ENCODE data around the gene TCAIM. TPM values are rescaled to one million over a fixed set of nuclear protein-coding genes. Genes with fewer than 3 reads are reported as not detected.

The TCAIM gene
- total RNA-seq, 2 donors from 2014 or later, result 36.2 to 39.7 TPM

GRCh38 chr3:44323341-44323955 is 15.1 kb upstream of the TCAIM start:
- Histone ChIP-seq H3K9me3 (no peaks in the 10 kb centered on the region), H3K36me3 (no peaks in the 10 kb centered on the region), H3K27me3 (replicated peaks; ENCODE audit: insufficient read depth) (no peaks in the 10 kb centered on the region), H3K27ac (no peak overlapping the region), H3K4me3 (no peak overlapping the region), H3K4me1 (replicated peaks) (peaks cover 5% of the 10 kb centered on the region)
- intact Hi-C loops (cut with DNase I), result loop anchor here (10.0 kb wide), 2 partner anchors 391 to 591 kb away; partner anchors contain the start of gene ZNF502
- WGBS, result 4% methylated on average over 4 of the region's 4 CpGs
- TF ChIP-seq POLR2A (IDR thresholded peaks at IDR 0.05) (no peak), POLR2AphosphoS5 (IDR thresholded peaks at IDR 0.05) (peak; percentile 74)
- TF ChIP-seq, protein P1, sequence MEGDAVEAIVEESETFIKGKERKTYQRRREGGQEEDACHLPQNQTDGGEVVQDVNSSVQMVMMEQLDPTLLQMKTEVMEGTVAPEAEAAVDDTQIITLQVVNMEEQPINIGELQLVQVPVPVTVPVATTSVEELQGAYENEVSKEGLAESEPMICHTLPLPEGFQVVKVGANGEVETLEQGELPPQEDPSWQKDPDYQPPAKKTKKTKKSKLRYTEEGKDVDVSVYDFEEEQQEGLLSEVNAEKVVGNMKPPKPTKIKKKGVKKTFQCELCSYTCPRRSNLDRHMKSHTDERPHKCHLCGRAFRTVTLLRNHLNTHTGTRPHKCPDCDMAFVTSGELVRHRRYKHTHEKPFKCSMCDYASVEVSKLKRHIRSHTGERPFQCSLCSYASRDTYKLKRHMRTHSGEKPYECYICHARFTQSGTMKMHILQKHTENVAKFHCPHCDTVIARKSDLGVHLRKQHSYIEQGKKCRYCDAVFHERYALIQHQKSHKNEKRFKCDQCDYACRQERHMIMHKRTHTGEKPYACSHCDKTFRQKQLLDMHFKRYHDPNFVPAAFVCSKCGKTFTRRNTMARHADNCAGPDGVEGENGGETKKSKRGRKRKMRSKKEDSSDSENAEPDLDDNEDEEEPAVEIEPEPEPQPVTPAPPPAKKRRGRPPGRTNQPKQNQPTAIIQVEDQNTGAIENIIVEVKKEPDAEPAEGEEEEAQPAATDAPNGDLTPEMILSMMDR (IDR thresholded peaks at IDR 0.05), result peak; percentile 68 to 81 (median 74)
- DNase-seq (ENCODE audit: low spot score), result peak; percentile 71

DNA sequence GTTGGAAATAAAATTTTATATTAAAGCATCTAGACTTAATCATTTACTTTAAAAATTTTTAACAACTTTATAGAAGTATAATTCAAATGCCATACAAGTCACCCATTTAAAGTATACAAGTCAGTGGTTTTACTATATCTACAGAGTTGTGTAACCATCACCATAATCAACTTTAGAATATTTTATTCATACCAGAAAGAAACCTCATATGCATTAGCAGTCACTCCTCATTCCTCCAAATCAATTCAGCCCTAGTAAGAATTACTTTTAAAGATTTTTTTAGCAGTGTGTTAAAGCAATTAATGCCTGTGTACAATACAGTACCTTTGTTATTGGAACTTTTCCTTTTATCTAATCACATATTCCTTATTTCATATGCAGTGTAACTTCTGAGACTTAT is 14.0 kb upstream of the TCAIM start:
- no peak for DNase-seq (ENCODE audit: low spot score)
- Histone ChIP-seq H3K9me3 (no peaks in the 10 kb centered on the region), H3K27me3 (replicated peaks; ENCODE audit: insufficient read depth) (no peaks in the 10 kb centered on the region), H3K4me1 (replicated peaks) (peaks cover 5% of the 10 kb centered on the region), H3K27ac (no peak overlapping the region), H3K4me3 (no peak overlapping the region), H3K36me3 (no peaks in the 10 kb centered on the region)
- intact Hi-C loops (cut with DNase I), result loop anchor here (10.0 kb wide), 2 partner anchors 390 to 590 kb away; partner anchors contain the start of gene ZNF502
- TF ChIP-seq POLR2A (IDR thresholded peaks at IDR 0.05) (no peak), POLR2AphosphoS5 (IDR thresholded peaks at IDR 0.05) (no peak)
- TF ChIP-seq, protein P1 (IDR thresholded peaks at IDR 0.05), result no peak

- no peak for TF ChIP-seq POLR2AphosphoS5 (IDR thresholded peaks at IDR 0.05)
- TF ChIP-seq, protein P1 (IDR thresholded peaks at IDR 0.05), result no peak
- TF ChIP-seq POLR2A (IDR thresholded peaks at IDR 0.05), result no peak
- Histone ChIP-seq H3K27ac (no peak overlapping the region), H3K36me3 (no peaks in the 10 kb centered on the region), H3K27me3 (replicated peaks; ENCODE audit: insufficient read depth) (no peaks in the 10 kb centered on the region), H3K9me3 (no peaks in the 10 kb centered on the region), H3K4me1 (replicated peaks) (peaks cover 5% of the 10 kb centered on the region), H3K4me3 (no peak overlapping the region)
- intact Hi-C loops (cut with DNase I), result loop anchor here (10.0 kb wide), 2 partner anchors 389 to 589 kb away; partner anchors contain the start of gene ZNF502
- DNase-seq (ENCODE audit: low spot score), result no peak
- 70% methylated on average over 2 of the region's 2 CpGs for WGBS
Observed at GRCh38 chr3:44326019-44326418, 12.5 kb upstream of the TCAIM start.

GRCh38 chr3:44326515-44326914 is 12.1 kb upstream of the TCAIM start:
- Histone ChIP-seq H3K27ac (no peak overlapping the region), H3K4me1 (replicated peaks) (peaks cover 5% of the 10 kb centered on the region), H3K4me3 (no peak overlapping the region), H3K27me3 (replicated peaks; ENCODE audit: insufficient read depth) (no peaks in the 10 kb centered on the region), H3K36me3 (no peaks in the 10 kb centered on the region), H3K9me3 (no peaks in the 10 kb centered on the region)
- WGBS, result 57% methylated on average over 3 of the region's 3 CpGs
- TF ChIP-seq, protein P1 (IDR thresholded peaks at IDR 0.05), result no peak
- TF ChIP-seq POLR2AphosphoS5 (IDR thresholded peaks at IDR 0.05), result no peak
- TF ChIP-seq POLR2A (IDR thresholded peaks at IDR 0.05), result no peak
- intact Hi-C loops (cut with DNase I), result loop anchor here (10.0 kb wide), 2 partner anchors 388 to 588 kb away; partner anchors contain the start of gene ZNF502
- no peak for DNase-seq (ENCODE audit: low spot score)

GRCh38 chr3:44329946-44330345 is 8.6 kb upstream of the TCAIM start:
- DNase-seq (ENCODE audit: low spot score), result no peak
- H3K4me1 ChIP-seq (replicated peaks), result no peaks in the 10 kb centered on the region
- no peaks in the 10 kb centered on the region for H3K36me3 ChIP-seq
- TF ChIP-seq POLR2A (IDR thresholded peaks at IDR 0.05), result no peak
- TF ChIP-seq, protein P1 (IDR thresholded peaks at IDR 0.05), result no peak
- TF ChIP-seq POLR2AphosphoS5 (IDR thresholded peaks at IDR 0.05), result no peak
- intact Hi-C loops (cut with DNase I), result loop anchor here (10.0 kb wide), 2 partner anchors 385 to 585 kb away; partner anchors contain the start of gene ZNF502
- no peak overlapping the region for H3K27ac ChIP-seq
- H3K4me3 ChIP-seq, result no peak overlapping the region
- H3K27me3 ChIP-seq (replicated peaks; ENCODE audit: insufficient read depth), result no peaks in the 10 kb centered on the region
- H3K9me3 ChIP-seq, result no peaks in the 10 kb centered on the region

All from prostate gland (tissue), 2 donors.